Measurements from ENCODE around the gene SSBP1.

The SSBP1 gene

DNA sequence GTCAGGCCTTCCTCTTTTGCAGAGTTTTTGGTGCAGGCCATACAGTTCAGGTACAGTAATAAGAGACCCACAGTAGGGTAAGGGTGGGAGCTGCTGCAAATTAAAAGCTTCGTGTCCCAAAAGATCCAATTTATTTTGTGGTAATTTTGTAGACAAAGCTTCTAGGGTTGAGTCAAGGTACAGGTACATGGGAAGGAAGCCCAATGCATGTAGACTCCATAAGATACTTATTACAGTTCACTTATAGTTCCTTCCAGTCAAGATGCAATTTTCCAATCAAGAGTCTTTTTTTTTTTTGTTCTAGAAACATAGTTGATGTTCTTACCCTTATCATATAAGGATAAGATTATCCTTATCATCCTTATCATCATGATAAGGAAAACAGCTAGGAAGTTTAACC is 38.2 kb downstream of the SSBP1 start, which contains the start of gene TAS2R4:
Gene TAS2R4, plus strand, starts transcription at position 301 of the 400 bp plus-strand sequence. CDS start 1,815 bp downstream, outside the sequence.
- DNase-seq (ENCODE audit: low spot score) = no peak

DNA sequence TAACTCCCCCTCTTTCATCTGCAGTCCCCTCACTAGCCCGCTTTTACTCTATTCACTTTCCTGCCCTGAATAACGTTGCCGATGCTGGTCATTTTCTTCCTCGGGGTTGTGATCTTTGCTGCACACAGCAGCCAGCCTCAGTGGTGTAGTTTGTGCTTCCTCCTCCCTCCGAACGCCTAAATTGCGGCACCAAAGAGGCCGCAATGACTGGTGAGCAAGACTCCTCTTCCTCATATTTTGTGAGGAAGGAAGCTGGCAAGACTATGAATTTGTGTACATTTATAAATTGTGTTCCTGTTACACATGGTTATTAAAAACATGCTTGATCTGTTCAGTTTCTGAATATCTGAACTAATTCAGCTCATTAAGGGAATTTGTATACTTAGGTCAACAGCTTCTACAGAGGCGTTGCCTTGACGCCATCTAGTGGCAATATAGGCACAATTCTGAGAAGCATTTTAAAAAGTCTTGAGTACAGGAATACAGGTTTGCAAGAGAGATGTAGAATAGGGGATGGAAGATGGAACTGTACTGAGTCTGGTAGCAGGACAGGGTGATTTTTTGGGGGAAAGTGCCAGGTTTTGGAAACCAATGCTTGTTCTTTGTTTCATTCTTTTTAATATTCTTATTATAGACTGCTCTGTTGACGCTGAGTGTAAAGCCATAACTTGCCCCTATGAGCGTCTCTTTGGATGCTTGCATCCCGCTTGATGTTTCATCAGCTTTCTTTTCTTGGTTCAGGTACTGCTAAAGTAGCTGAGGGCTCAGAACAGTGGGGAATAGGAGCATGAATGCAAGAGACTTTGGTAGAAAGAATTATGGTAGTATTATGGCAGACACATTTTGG is 47.8 kb downstream of the SSBP1 start:
- DNase-seq (ENCODE audit: low spot score) = peak; percentile 30

GRCh38 chr7:141788296-141788695 is 50.1 kb downstream of the SSBP1 start:
- DNase-seq (ENCODE audit: low spot score) = no peak

GRCh38 chr7:141789917-141790316 is 51.8 kb downstream of the SSBP1 start, which contains the start of gene TAS2R5:
Gene TAS2R5, plus strand, starts transcription at chr7:141790217. Its CDS starts 145 bp downstream, at chr7:141790362.
- DNase-seq (ENCODE audit: low spot score) = no peak

GRCh38 chr7:141792526-141792925 is 54.4 kb downstream of the SSBP1 start:
- DNase-seq (ENCODE audit: low spot score) = no peak
